HEK293 (cell line): Measurements from ENCODE around the gene FXYD6.

Experiments used
- GLI4 ChIP-seq: fragments of 450-650 bp; formaldehyde crosslinking; IDR thresholded peaks from 2 replicates; pipeline ENCODE4 v1.5.1; 2016; ENCODE audit warnings: missing biosample characterization, missing genetic modification characterization
- GLIS1 ChIP-seq: fragments of 450-650 bp; formaldehyde crosslinking; IDR thresholded peaks from 2 replicates; pipeline ENCODE4 v1.5.1; 2016; ENCODE audit warnings: missing biosample characterization, missing genetic modification characterization
- KLF7 ChIP-seq: fragments of 450-650 bp; formaldehyde crosslinking; IDR thresholded peaks from 2 replicates; pipeline ENCODE4 v1.5.1; 2016; ENCODE audit warnings: missing biosample characterization, missing genetic modification characterization, borderline replicate concordance
- MYNN ChIP-seq: fragments of 450-650 bp; formaldehyde crosslinking; IDR thresholded peaks from 2 replicates; pipeline ENCODE4 v1.5.1; 2016; ENCODE audit warnings: missing biosample characterization, missing genetic modification characterization, borderline replicate concordance
- REPIN1 ChIP-seq: fragments of 450-650 bp; formaldehyde crosslinking; IDR thresholded peaks from 2 replicates; pipeline ENCODE4 v1.5.1; 2017; ENCODE audit warnings: missing biosample characterization, missing genetic modification characterization, low read depth
- SP2 ChIP-seq: fragments of 450-650 bp; formaldehyde crosslinking; IDR thresholded peaks from 2 replicates; pipeline ENCODE4 v1.5.1; 2016; ENCODE audit warnings: missing biosample characterization, missing genetic modification characterization
- TCF7L2 ChIP-seq: IDR thresholded peaks from 2 replicates; pipeline ENCODE4 v1.6.1; 2011; ENCODE audit warnings: low read depth, mild to moderate bottlenecking, inconsistent platforms, low read length, moderate library complexity, borderline replicate concordance
- YY2 ChIP-seq: fragments of 450-650 bp; formaldehyde crosslinking; IDR thresholded peaks from 2 replicates; pipeline ENCODE4 v1.5.1; 2016; ENCODE audit warnings: missing biosample characterization, missing genetic modification characterization
- ZBTB1 ChIP-seq: fragments of 450-650 bp; formaldehyde crosslinking; IDR thresholded peaks from 2 replicates; pipeline ENCODE4 v1.5.1; 2016; ENCODE audit warnings: missing biosample characterization, missing genetic modification characterization
- ZFP3 ChIP-seq: fragments of 450-650 bp; formaldehyde crosslinking; IDR thresholded peaks from 2 replicates; pipeline ENCODE4 v1.5.1; 2016; ENCODE audit warnings: low read depth, missing biosample characterization, missing genetic modification characterization
- ZFP37 ChIP-seq: fragments of 450-650 bp; formaldehyde crosslinking; IDR thresholded peaks from 2 replicates; pipeline ENCODE4 v1.5.1; 2016; ENCODE audit warnings: missing biosample characterization, missing genetic modification characterization
- ZFP69B ChIP-seq: fragments of 450-650 bp; formaldehyde crosslinking; IDR thresholded peaks from 2 replicates; pipeline ENCODE4 v1.5.1; 2016; ENCODE audit warnings: missing biosample characterization, missing genetic modification characterization
- ZNF175 ChIP-seq: fragments of 450-650 bp; formaldehyde crosslinking; IDR thresholded peaks from 2 replicates; pipeline ENCODE4 v1.5.1; 2016; ENCODE audit warnings: missing biosample characterization, missing genetic modification characterization
- ZNF202 ChIP-seq: fragments of 450-650 bp; formaldehyde crosslinking; IDR thresholded peaks from 2 replicates; pipeline ENCODE4 v1.5.1; 2016; ENCODE audit warnings: missing biosample characterization, missing genetic modification characterization, borderline replicate concordance
- ZNF23 ChIP-seq: fragments of 450-650 bp; formaldehyde crosslinking; IDR thresholded peaks from 2 replicates; pipeline ENCODE4 v1.5.1; 2016; ENCODE audit warnings: missing biosample characterization, missing genetic modification characterization, borderline replicate concordance
- ZNF292 ChIP-seq: fragments of 450-650 bp; formaldehyde crosslinking; IDR thresholded peaks from 2 replicates; pipeline ENCODE4 v1.5.1; 2016; ENCODE audit warnings: low read depth, missing biosample characterization, missing genetic modification characterization, borderline replicate concordance
- ZNF366 ChIP-seq: fragments of 450-650 bp; formaldehyde crosslinking; conservative IDR thresholded peaks from 2 replicates; pipeline ENCODE4 v1.5.1; 2016; ENCODE audit warnings: missing biosample characterization, missing genetic modification characterization
- ZNF48 ChIP-seq: fragments of 450-650 bp; formaldehyde crosslinking; IDR thresholded peaks from 2 replicates; pipeline ENCODE4 v1.5.1; 2016; ENCODE audit warnings: missing biosample characterization, missing genetic modification characterization
- ZNF530 ChIP-seq: fragments of 450-650 bp; formaldehyde crosslinking; IDR thresholded peaks from 2 replicates; pipeline ENCODE4 v1.5.1; 2016; ENCODE audit warnings: low read depth, missing biosample characterization, missing genetic modification characterization
- ZNF585B ChIP-seq: fragments of 450-650 bp; formaldehyde crosslinking; IDR thresholded peaks from 2 replicates; pipeline ENCODE4 v1.5.1; 2016; ENCODE audit warnings: missing biosample characterization, missing genetic modification characterization
- TF ChIP-seq, protein P1 (sequence below): fragments of 450-650 bp; formaldehyde crosslinking; IDR thresholded peaks from 2 replicates; pipeline ENCODE4 v1.5.1; 2016; ENCODE audit warnings: missing biosample characterization, missing genetic modification characterization
- TF ChIP-seq, protein P2 (sequence below): fragments of 450-650 bp; formaldehyde crosslinking; IDR thresholded peaks from 2 replicates; pipeline ENCODE4 v1.5.1; 2016; ENCODE audit warnings: missing biosample characterization, missing genetic modification characterization
- TF ChIP-seq, protein P3 (sequence below): fragments of 450-650 bp; formaldehyde crosslinking; IDR thresholded peaks from 2 replicates; pipeline ENCODE4 v1.5.1; 2016; ENCODE audit warnings: missing biosample characterization, missing genetic modification characterization
- TF ChIP-seq, protein P4 (sequence below): fragments of 450-650 bp; formaldehyde crosslinking; IDR thresholded peaks from 2 replicates; pipeline ENCODE4 v1.5.1; 2016; ENCODE audit warnings: missing biosample characterization, missing genetic modification characterization
- TF ChIP-seq, protein P5 (sequence below): fragments of 450-650 bp; formaldehyde crosslinking; IDR thresholded peaks from 2 replicates; pipeline ENCODE4 v1.5.1; 2016; ENCODE audit warnings: missing biosample characterization, missing genetic modification characterization
- TF ChIP-seq, protein P6 (sequence below): fragments of 450-650 bp; formaldehyde crosslinking; conservative IDR thresholded peaks from 2 replicates; pipeline ENCODE4 v1.5.1; 2016; ENCODE audit warnings: low read depth, missing biosample characterization, missing genetic modification characterization

FXYD6 gene

DNA sequence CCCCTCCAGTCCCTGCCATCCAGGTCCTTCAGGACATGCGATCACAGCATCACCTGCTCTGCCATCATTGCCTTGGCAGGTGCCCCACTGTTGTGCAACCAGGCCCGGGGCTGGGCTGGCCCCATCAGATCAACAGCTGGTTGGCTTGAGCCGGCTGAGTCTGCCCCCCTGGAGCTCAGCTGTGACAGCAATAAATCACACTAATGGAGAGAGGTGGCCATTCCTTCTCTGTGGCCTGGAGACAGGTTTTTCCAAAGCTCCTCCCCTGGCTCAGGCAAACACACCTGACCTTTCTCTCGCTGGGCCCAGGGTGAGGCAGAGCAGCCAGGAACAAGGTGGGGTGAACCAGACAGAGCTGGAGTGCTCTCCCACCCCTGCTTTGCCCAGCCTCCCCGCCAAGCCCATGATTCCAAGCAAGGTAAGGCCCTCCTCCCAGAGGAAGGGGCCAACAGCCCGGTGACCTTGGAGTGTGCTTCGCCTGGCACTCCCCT lies 43.0 kb downstream of the FXYD6 start (continued):
- TF ChIP-seq, protein P1, sequence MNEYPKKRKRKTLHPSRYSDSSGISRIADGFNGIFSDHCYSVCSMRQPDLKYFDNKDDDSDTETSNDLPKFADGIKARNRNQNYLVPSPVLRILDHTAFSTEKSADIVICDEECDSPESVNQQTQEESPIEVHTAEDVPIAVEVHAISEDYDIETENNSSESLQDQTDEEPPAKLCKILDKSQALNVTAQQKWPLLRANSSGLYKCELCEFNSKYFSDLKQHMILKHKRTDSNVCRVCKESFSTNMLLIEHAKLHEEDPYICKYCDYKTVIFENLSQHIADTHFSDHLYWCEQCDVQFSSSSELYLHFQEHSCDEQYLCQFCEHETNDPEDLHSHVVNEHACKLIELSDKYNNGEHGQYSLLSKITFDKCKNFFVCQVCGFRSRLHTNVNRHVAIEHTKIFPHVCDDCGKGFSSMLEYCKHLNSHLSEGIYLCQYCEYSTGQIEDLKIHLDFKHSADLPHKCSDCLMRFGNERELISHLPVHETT: no peak
- TF ChIP-seq ZNF585B (no peak), REPIN1 (tag by site-specific recombination) (no peak), YY2 (tag by site-specific recombination) (peak; percentile 59; the same call in 1 of the 2 replicates), ZNF48 (tag by site-specific recombination) (no peak), GLIS1 (tag by site-specific recombination) (peak; percentile 97), ZBTB1 (no peak), ZFP37 (tag by site-specific recombination) (no peak), MYNN (tag by site-specific recombination) (no peak), ZNF292 (no peak), ZFP69B (peak; percentile 34; the same call in 1 of the 2 replicates), ZNF202 (tag by site-specific recombination) (no peak), TCF7L2 (no peak), SP2 (0 out of 2 replicates have a peak, but pooled peaks have one; percentile 26), GLI4 (tag by site-specific recombination) (no peak), ZNF530 (no peak), ZNF366 (no peak), ZNF175 (tag by site-specific recombination) (no peak), ZNF23 (tag by site-specific recombination) (no peak), ZFP3 (no peak), KLF7 (tag by site-specific recombination) (no peak)
- TF ChIP-seq, protein P2, sequence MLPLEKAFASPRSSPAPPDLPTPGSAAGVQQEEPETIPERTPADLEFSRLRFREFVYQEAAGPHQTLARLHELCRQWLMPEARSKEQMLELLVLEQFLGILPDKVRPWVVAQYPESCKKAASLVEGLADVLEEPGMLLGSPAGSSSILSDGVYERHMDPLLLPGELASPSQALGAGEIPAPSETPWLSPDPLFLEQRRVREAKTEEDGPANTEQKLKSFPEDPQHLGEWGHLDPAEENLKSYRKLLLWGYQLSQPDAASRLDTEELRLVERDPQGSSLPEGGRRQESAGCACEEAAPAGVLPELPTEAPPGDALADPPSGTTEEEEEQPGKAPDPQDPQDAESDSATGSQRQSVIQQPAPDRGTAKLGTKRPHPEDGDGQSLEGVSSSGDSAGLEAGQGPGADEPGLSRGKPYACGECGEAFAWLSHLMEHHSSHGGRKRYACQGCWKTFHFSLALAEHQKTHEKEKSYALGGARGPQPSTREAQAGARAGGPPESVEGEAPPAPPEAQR (tag by site-specific recombination): no peak
- TF ChIP-seq, protein P3, sequence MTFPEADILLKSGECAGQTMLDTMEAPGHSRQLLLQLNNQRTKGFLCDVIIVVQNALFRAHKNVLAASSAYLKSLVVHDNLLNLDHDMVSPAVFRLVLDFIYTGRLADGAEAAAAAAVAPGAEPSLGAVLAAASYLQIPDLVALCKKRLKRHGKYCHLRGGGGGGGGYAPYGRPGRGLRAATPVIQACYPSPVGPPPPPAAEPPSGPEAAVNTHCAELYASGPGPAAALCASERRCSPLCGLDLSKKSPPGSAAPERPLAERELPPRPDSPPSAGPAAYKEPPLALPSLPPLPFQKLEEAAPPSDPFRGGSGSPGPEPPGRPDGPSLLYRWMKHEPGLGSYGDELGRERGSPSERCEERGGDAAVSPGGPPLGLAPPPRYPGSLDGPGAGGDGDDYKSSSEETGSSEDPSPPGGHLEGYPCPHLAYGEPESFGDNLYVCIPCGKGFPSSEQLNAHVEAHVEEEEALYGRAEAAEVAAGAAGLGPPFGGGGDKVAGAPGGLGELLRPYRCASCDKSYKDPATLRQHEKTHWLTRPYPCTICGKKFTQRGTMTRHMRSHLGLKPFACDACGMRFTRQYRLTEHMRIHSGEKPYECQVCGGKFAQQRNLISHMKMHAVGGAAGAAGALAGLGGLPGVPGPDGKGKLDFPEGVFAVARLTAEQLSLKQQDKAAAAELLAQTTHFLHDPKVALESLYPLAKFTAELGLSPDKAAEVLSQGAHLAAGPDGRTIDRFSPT (tag by site-specific recombination): no peak
- TF ChIP-seq, protein P4, sequence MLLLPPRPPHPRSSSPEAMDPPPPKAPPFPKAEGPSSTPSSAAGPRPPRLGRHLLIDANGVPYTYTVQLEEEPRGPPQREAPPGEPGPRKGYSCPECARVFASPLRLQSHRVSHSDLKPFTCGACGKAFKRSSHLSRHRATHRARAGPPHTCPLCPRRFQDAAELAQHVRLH (tag by site-specific recombination): no peak
- TF ChIP-seq, protein P5, sequence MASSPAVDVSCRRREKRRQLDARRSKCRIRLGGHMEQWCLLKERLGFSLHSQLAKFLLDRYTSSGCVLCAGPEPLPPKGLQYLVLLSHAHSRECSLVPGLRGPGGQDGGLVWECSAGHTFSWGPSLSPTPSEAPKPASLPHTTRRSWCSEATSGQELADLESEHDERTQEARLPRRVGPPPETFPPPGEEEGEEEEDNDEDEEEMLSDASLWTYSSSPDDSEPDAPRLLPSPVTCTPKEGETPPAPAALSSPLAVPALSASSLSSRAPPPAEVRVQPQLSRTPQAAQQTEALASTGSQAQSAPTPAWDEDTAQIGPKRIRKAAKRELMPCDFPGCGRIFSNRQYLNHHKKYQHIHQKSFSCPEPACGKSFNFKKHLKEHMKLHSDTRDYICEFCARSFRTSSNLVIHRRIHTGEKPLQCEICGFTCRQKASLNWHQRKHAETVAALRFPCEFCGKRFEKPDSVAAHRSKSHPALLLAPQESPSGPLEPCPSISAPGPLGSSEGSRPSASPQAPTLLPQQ: peak; percentile 63; the same call in 1 of the 2 replicates
- TF ChIP-seq, protein P6, sequence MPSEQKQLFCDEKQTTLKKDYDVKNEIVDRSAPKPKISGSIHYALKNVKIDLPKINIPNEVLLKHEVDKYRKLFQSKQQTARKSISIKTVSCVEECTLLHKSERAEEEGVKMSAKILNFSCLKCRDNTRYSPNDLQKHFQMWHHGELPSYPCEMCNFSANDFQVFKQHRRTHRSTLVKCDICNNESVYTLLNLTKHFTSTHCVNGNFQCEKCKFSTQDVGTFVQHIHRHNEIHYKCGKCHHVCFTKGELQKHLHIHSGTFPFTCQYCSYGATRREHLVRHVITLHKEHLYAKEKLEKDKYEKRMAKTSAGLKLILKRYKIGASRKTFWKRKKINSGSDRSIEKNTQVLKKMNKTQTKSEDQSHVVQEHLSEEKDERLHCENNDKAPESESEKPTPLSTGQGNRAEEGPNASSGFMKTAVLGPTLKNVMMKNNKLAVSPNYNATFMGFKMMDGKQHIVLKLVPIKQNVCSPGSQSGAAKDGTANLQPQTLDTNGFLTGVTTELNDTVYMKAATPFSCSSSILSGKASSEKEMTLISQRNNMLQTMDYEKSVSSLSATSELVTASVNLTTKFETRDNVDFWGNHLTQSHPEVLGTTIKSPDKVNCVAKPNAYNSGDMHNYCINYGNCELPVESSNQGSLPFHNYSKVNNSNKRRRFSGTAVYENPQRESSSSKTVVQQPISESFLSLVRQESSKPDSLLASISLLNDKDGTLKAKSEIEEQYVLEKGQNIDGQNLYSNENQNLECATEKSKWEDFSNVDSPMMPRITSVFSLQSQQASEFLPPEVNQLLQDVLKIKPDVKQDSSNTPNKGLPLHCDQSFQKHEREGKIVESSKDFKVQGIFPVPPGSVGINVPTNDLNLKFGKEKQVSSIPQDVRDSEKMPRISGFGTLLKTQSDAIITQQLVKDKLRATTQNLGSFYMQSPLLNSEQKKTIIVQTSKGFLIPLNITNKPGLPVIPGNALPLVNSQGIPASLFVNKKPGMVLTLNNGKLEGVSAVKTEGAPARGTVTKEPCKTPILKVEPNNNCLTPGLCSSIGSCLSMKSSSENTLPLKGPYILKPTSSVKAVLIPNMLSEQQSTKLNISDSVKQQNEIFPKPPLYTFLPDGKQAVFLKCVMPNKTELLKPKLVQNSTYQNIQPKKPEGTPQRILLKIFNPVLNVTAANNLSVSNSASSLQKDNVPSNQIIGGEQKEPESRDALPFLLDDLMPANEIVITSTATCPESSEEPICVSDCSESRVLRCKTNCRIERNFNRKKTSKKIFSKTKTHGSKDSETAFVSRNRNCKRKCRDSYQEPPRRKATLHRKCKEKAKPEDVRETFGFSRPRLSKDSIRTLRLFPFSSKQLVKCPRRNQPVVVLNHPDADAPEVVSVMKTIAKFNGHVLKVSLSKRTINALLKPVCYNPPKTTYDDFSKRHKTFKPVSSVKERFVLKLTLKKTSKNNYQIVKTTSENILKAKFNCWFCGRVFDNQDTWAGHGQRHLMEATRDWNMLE (tag by site-specific recombination): no peak
